Measurements from ENCODE around the gene ADAMTS19. TPM values are rescaled to one million over a fixed set of nuclear protein-coding genes. Genes with fewer than 3 reads are reported as not detected.

The ADAMTS19 gene
- total and polyA plus RNA-seq, 2 of the 8 experiments (the other 6 are each of a cell fraction or from before 2014, with no cell fraction given): 17.3 to 28.8 TPM

GRCh38 chr5:129460936-129461710 is 1.0 kb downstream of the ADAMTS19 start:
- Histone ChIP-seq H2AFZ (ENCODE audit: low read length) (peak overlapping the region; percentile 60; the same call in 1 of the 2 replicates), H3K9ac (replicated peaks in 1 of 4; ENCODE audit: extremely low read depth in 1 of 4, low read depth in 3 of 4, low read length in 3 of 4) (peak overlapping the region; percentile 67 to 95 (median 80)), H4K20me1 (replicated peaks in 1 of 2; ENCODE audit: control insufficient read depth in 1 of 2, insufficient read depth in 2 of 2, low read length in 2 of 2) (peaks cover 1 to 6% of the 10 kb centered on the region in 2 experiments), H2AK5ac (ENCODE audit: low read depth, low read length) (no peak overlapping the region), H3K4me3 (ENCODE audit: extremely low read depth in 1 of 4, insufficient read depth in 2 of 4, low read depth in 3 of 4, low read length in 4 of 4) (peak overlapping the region; percentile 72 to 88 (median 84)), H3K27me3 (replicated peaks in 1 of 4; ENCODE audit: control insufficient read depth in 3 of 4, extremely low read depth in 1 of 4, insufficient read depth in 3 of 4, low read length in 3 of 4) (no peaks in the 10 kb centered on the region), H2BK5ac (ENCODE audit: low read depth, low read length) (0 out of 2 replicates have a peak overlapping the region, but pooled peaks have one; percentile 20), H3K23me2 (ENCODE audit: low read depth, low read length) (peaks cover 10% of the 10 kb centered on the region), H2BK120ac (replicated peaks; ENCODE audit: low read depth, low read length) (no peak overlapping the region), H4K5ac (ENCODE audit: insufficient read length, low read depth, low read length) (peak overlapping the region; percentile 25), H4K91ac (replicated peaks; ENCODE audit: insufficient read length, low read length) (no peak overlapping the region), H2BK15ac (ENCODE audit: low read length) (no peak overlapping the region), H3K56ac (replicated peaks; ENCODE audit: insufficient read length, low read depth, low read length) (peak overlapping the region; percentile 51), H3K36me3 (ENCODE audit: control insufficient read depth in 2 of 4, insufficient read depth in 4 of 4, low read length in 3 of 4) (no peaks in the 10 kb centered on the region), H3K4ac (replicated peaks; ENCODE audit: insufficient read length, low read depth, low read length) (no peak overlapping the region), H3K4me2 (ENCODE audit: insufficient read depth in 1 of 2, low read depth in 2 of 2, low read length in 2 of 2) (peak overlapping the region; percentile 75 to 89), H3K79me1 (ENCODE audit: low read depth, low read length) (no peaks in the 10 kb centered on the region), H2BK20ac (ENCODE audit: low read length) (no peak overlapping the region), H3K4me1 (replicated peaks in 1 of 4; ENCODE audit: control insufficient read depth in 3 of 4, insufficient read depth in 4 of 4, low read length in 3 of 4) (peaks cover 2 to 9% (median 5%) of the 10 kb centered on the region in 4 experiments; a peak in 4 of 7 replicates), H2BK12ac (ENCODE audit: low read depth, low read length) (peak overlapping the region; percentile 64; the same call in 1 of the 2 replicates), H3K14ac (ENCODE audit: insufficient read length) (no peak overlapping the region), H4K8ac (ENCODE audit: extremely low read depth, insufficient read depth, low read length) (peak overlapping the region; percentile 91), H3K79me2 (ENCODE audit: control insufficient read depth in 1 of 2, insufficient read depth in 2 of 2, low read length in 2 of 2) (peaks cover 0 to 49% of the 10 kb centered on the region in 2 experiments), H3K23ac (ENCODE audit: insufficient read length) (no peak overlapping the region), H3K9me3 (ENCODE audit: insufficient read depth in 2 of 2, low read depth in 1 of 2, low read length in 1 of 2) (no peaks in the 10 kb centered on the region), H3K18ac (ENCODE audit: extremely low read depth, low read length) (peak overlapping the region; percentile 91; the same call in 1 of the 2 replicates), H3K27ac (ENCODE audit: low read depth, low read length) (0 out of 2 replicates have a peak overlapping the region, but pooled peaks have one; percentile 5)
- ChIA-PET CTCF (ENCODE audit: partially characterized antibody) (interaction anchor here (0.6 to 3.7 kb wide), 19 partner anchors 9 to 528 kb away, joined by 3 to 14 read pairs (median 4); no protein-coding TSS in a partner anchor), POLR2A (ENCODE audit: partially characterized antibody) (interaction anchor here (0.6 to 3.8 kb wide), 29 partner anchors 8 to 366 kb away, joined by 3 to 33 read pairs (median 4); partner anchors contain the start of gene ISOC1)
- 0% methylated on average over 52 of the region's 88 CpGs; no CpG with 5 or more reads in 1 of the 2 experiments for WGBS, 2 experiments (ENCODE audit: extremely low coverage in 1 of 2, insufficient coverage in 1 of 2, insufficient read length in 1 of 2, insufficient replicate concordance in 2 of 2, low coverage in 1 of 2, low lambda C conversion rate in 2 of 2, missing lambda C conversion rate in 1 of 2)
- FAIRE-seq (no peak), DNase-seq (ENCODE audit: low read depth in 1 of 2, low spot score in 2 of 2) (peak in 1 of 2 experiments; percentile 84)
- TF ChIP-seq CTCF (IDR thresholded peaks at IDR 0.05; ENCODE audit: control extremely low read depth in 1 of 3, insufficient read depth in 1 of 3, low read depth in 1 of 3, low read length in 3 of 3): peak; percentile 61 to 72 (median 67)
- no peak for TF ChIP-seq TCF12 (IDR thresholded peaks at IDR 0.05; ENCODE audit: low read depth, low read length)
- no peak for TF ChIP-seq RXRA (IDR thresholded peaks at IDR 0.05; ENCODE audit: insufficient read depth, low read depth, low read length)
- TF ChIP-seq RFX5 (IDR thresholded peaks at IDR 0.05; ENCODE audit: borderline replicate concordance, low read depth, low read length): peak; percentile 1; the same call in 1 of the 2 replicates
- peak in 1 of 2 experiments; percentile 46; a peak in 1 of 4 replicates for TF ChIP-seq SIN3A (conservative IDR thresholded peaks at IDR 0.05 in 1 of 2, IDR thresholded peaks at IDR 0.05 in 1 of 2; ENCODE audit: low read depth in 1 of 2, low read length in 2 of 2)
- TF ChIP-seq SP4 (IDR thresholded peaks at IDR 0.05; ENCODE audit: low read length): 0 out of 2 replicates have a peak, but pooled peaks have one; percentile 35
- peak; percentile 4; the same call in 1 of the 2 replicates for TF ChIP-seq PHF8 (conservative IDR thresholded peaks at IDR 0.05; ENCODE audit: low read depth, low read length)
- TF ChIP-seq POLR2AphosphoS5 (IDR thresholded peaks at IDR 0.05; ENCODE audit: low read depth, low read length): peak; percentile 76
